NCI-H446 (cell line): Measurements from ENCODE around the gene MAP4K2.

ENCODE experiments used
- DNase-seq, 2 experiments: peaks; one replicate each; lab custom pipeline; 2025; lab: John Stamatoyannopoulos, UW

MAP4K2 gene

DNA sequence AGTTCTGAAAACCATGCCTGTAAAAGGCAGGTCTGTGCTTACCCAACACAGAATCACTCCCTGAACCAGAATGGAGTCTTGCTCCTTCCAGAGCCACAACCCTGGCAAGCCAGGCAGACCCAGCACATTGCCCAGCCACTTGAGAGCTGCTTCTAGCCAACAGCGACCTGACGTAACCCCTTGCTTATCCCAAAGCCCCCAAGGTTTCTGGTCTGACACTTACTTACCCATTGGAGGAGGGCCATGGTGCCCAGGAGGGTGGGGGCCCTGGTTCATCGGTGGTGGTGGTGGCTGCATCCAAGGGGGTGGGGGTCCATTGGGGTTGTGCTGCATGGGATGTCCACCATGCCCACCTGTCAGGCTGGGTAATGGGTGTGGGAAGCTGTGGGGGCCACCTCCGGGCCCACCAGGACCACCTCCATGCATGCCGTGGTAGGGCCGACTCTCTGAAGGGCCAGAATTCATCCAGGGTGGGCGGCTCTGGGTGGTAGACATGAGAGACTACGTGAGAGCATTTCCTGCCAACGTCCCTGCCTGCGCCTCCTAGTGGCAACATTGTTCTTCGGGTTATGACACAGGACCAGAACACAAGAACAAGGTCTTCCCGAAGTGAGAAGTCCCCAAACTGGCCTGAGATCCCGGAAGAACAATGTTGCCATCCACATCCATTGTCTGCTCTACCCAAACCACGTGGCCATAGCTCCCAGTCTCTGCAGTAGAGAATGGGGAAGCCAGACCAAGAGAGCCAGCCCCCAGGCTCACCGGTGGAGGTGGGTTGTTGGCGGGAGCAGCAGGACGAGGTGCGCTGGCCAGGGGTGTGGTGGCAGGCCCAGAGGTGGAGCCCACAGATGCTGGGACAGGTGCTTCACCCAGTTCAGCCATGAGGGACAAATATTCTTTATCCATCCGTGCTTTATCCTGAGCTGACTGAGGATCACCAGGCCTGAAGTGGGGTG lies 35.4 kb downstream of the MAP4K2 start:
- peak; percentile 40 to 54 for DNase-seq

- DNase-seq, result no peak
Measured at GRCh38 chr11:64766881-64767280, 36.1 kb downstream of the MAP4K2 start.

- no peak for DNase-seq
Measured at GRCh38 chr11:64765851-64766665, 37.0 kb downstream of the MAP4K2 start.

DNA sequence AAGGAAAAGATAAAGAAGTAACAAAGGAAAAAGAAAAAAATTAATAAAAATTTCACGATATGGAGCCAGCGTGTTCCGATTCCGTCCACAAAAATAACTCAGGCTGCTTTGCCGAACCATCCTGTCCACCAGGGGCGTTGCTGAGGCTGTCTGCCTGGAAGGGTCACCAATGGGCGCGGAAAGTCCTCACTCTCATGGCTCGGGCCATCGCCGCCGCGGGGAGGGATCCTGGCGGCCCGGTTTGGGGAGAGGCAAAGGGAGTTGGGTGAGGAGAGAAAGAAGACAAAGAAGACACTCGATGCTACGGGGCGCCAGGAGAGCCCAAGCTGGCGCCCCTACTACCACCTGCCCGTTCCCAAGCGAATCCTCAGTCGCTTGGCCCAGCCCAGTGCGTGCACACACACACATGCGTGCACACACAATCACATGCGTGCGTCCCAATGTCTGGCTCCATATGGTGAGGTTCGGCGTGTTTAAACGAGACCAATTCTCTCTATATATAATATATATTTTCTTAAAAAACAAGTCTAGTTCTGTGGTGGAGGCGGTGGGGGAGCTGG lies 37.6 kb downstream of the MAP4K2 start:
- no peak for DNase-seq

DNA sequence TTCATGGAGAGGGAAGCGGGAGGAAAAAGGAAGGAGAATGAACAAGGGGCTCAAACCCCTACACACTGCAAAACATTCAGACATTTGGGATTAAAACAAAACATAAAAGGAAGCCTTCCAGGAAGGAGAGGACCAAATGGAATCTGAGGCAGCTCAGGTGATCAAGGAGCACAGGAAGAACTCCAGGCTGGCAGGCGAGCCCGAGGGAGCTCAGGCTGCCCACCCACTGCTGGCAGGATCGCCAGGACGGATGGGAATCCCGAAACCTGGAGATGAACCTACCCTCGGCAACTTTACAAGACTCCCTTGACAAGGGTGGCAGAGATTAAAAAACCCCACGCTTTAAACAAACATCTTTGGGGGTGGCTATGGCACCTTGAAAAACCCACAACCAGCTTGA lies 38.3 kb downstream of the MAP4K2 start:
- DNase-seq, result no peak

DNA sequence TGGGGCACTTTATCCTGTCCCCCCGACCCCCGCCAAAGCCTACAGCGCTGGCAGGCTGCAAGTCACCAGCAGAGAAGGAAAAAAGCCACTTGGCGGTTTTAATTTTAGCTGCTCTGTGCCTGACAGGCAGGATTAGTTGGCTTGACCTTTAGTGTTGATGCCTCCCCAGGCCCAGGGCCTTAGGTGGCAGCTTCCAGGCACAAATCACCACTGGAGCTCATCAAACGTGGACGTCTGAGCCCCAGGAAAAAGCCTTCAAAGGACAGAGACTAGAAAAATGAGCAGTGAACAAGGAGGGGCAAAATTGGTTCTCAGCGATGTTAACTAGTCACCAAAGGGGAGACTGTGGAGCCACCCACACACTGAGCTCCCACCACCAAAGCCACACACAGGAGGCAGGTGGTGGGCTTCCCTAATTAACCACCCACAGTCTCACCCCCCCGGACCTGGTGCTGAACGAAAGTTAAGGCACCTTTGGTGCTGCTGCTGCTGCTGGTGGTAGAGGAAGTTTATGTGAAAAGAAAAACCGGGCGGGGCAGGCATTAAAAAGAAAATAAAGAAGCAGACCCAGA lies 38.9 kb downstream of the MAP4K2 start:
- no peak for DNase-seq

GRCh38 chr11:64763526-64764039 lies 39.4 kb downstream of the MAP4K2 start:
- no peak for DNase-seq

- DNase-seq, result no peak
Measured at GRCh38 chr11:64762674-64763525, 40.1 kb downstream of the MAP4K2 start.

DNA sequence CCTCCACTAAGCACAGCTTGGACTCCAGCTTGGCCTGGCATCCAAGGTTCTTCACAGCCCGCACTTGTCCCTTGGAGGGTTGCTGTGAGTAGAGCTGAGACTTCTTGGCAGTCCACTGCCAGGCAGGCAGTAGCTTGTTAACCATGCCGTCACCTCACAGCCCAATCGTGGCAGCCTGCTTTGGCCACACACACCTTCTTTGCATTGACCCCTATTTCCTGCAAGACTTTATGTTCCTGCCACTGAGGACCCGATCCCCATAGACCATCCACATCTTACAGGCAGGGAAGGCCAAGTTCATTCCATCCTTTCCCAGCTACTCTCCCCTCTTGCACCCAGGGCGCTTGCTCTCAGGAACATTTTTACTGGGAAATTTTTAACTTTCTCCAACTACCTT lies 40.7 kb downstream of the MAP4K2 start:
- no peak for DNase-seq

GRCh38 chr11:64760759-64761420 lies 42.1 kb downstream of the MAP4K2 start:
- DNase-seq, result no peak

GRCh38 chr11:64759722-64760719 lies 43.0 kb downstream of the MAP4K2 start, which contains the start of gene PYGM:
TSS of gene PYGM (minus strand) at chr11:64759974. CDS start at chr11:64759898, 76 bp downstream.
- DNase-seq, result peak in 1 of 2 experiments; percentile 33

DNA sequence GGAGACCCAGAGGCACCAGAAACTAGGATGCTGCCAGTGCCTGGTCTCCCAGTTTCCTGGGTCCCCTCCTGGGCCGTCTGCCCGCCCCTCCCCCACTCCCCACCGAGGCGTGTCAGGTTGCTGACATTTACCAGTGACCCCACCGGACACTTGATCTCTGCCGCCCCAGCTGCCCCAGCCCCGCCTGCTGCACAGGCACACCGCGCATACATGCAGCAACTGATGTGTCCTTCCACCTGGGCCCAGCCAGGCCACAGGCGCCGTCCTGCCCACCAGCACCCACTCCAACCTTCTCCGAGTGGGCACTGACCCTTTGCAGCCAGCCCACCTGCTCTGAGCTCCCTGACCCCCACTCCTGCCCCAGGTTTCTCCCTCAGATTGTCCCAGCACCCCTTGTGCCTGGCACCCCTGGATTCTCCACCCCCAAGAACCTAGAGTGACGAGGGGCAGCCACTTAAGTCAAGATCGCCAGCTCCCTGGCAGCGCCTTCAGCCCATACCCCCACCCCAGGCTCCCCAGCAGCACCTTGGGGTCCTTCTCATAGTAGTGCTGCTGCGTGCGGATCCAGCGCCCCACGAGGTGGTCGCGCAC lies 43.8 kb downstream of the MAP4K2 start:
- DNase-seq, result no peak

DNA sequence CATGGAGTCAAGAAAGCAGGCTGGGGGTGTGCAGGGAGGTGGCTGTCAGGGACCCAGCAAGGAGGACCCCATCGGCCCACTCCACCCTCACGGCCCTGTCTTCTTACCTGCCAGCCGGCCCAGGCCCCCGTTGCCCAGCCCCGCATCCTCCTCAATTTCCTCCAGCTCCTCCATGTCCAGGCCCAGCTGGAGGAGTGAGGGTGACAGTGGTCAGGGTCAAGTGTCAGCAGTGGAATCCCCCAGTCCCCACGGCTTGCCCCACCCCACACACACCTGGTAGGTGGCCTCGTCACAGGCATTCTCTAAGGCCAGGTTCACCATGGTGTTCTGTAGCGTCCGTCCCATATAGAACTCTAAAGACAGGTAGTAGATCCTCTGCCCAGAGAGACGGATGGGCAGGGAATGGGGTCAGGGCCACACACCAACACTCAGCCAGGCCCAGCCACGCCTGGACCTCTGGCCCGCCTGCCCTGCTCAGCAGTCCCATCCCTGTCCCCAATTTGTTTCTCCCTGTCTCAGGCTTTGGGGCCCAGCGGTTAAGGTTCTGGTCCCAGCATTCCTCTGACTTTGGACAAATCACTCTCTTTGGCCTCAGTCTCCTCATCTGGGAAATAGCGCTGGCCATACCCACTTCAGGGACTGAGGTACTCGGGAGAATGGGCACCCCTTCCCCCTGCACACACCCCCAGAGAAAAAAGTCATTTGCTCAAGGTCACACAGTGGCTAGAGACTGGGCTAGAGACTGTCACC lies 44.5 kb downstream of the MAP4K2 start:
- no peak for DNase-seq

DNA sequence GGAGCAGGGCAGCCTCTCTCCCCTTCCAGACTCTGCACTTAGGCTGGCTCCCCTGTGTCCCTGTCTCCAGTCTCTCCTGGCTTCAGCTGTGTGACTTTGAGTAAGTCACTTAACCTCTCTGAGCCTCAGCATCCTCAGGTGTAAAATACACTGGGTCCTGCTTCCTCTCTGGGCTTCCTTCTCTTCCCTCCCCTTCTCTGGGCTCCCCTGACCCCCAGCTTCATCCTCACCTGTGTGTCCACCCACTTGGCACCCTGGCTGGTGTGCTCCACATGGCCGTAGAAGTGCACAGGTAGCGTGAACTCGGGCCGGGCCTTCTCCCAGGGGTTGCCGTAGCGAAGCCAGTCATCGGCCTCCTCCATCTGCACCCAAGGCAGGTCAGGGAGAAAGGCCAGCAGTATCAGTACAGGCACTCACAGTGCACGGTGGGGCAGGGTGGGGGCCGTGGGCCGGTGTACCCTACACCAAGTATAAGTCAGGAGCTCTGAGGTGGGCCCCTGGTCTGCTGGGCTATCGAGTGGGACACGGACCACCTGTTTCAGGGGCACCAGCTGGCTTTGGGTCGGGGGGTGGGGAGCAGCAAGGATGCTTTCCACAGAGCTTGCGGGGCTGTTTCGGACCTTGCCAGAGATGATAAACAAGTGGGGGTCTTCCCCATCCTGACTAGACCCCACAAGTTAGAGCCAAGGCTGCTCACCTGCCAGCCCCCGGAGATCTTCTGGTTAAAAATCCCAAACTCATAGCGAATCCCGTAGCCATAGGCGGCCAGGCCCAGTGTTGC lies 45.3 kb downstream of the MAP4K2 start:
- DNase-seq, result no peak

DNA sequence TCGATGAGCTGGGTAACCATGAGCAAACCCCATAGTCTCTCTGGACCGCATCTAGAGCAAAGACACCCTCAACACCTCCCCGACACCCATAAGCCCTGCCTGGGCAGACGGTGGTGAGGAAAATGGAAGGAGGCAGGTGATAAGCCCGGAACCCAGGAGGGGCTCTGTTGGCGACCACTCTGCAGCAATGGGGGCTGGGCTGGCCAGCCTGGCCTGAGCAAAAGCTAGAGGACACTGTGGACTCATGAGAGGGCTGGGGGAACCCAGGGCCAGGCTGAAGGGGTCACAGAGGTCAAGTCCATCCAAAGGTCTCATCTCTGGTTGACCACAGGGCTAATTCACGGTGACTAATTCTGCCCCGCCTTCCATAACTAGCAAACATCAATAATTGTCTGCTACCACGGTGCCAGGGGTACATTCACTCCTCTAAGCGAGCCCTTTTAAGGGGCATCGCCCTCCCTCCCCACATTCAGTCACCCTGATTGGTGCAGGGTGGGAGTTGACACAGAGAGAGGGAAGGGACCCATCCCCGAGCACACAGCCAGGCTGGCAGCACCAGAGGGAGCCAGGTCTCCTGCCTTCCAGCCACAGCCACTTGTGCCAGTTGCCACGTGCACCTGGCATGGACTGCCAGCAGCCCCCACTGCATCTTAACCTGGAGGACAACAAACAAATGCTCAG lies 47.2 kb downstream of the MAP4K2 start:
- no peak for DNase-seq

DNA sequence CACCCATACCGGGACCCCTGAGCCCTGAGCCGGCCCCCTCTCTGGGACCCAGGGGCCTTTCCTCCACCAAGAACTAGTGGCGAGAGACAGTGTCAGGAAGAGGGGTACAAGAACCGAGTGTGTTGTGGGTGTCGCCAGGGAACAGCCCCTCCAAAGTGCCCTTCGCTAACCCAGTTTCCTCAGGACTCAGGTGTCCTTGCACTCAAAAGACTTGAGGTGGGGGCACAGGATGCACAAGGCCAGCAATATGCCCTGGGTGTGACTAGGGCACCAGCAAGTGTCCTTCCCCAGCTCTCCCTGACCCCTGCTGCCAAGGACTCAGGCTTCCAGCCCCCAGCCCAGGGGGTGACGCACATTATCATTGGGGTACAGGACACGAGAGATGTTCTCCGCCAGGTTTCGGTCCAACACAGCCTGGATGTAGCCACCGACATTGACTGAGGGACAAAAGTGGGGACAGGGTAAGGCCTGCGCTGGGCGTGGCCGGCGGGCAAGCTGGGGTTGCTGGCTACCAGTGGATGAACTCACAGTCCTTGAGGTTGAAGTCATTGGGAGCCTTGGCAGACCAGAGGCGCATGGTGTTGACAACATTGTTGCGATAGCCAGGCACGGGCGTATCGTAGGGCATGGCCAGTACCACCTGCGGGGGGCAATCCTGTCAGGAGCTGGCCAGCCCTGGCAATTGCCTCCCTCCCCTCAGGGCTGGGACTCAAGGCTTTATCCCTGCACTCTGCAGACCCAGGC lies 47.9 kb downstream of the MAP4K2 start:
- DNase-seq, result no peak
